HL-60 (cell line): ENCODE data around the gene JUN.

ENCODE experiments used
- DNase-seq, 2 experiments: peaks; one replicate each; pipeline ENCODE4 v3.0.0-alpha.2; 2010 to 2020; ENCODE audit warnings: low read depth in 1 of 2, low spot score in 1 of 2
- H3K27ac ChIP-seq: fragments of 250-450 bp; sonication (Bioruptor Pico); replicated peaks from 2 replicates; pipeline ENCODE4 v1.5.1; 2020; ENCODE audit warnings: mild to moderate bottlenecking, moderate library complexity
- H3K27me3 ChIP-seq: fragments of 250-450 bp; sonication (Bioruptor Pico); 2 replicates; pipeline ENCODE4 v1.5.1; 2021; ENCODE audit warnings: mild to moderate bottlenecking, moderate library complexity; ENCODE audit not compliant: insufficient read depth, poor library complexity, severe bottlenecking
- H3K4me3 ChIP-seq: replicated peaks from 2 replicates; pipeline ENCODE4 v1.5.1; 2011; ENCODE audit warnings: mild to moderate bottlenecking, control low read depth, low read length; ENCODE audit not compliant: insufficient read depth
- CTCF ChIP-seq: IDR thresholded peaks from one replicate; pipeline ENCODE4 v1.5.1; 2011; ENCODE audit warnings: low read length, control low read depth, inconsistent platforms; ENCODE audit not compliant: insufficient read depth
- GABPA ChIP-seq: IDR thresholded peaks from 2 replicates; pipeline ENCODE4 v1.6.1; 2012; ENCODE audit warnings: low read depth
- POLR2AphosphoS5 ChIP-seq: IDR thresholded peaks from 2 replicates; pipeline ENCODE4 v1.6.1; 2012; ENCODE audit warnings: low read depth
- REST ChIP-seq: IDR thresholded peaks from 2 replicates; pipeline ENCODE4 v1.6.1; 2012; ENCODE audit warnings: low read depth; ENCODE audit not compliant: insufficient replicate concordance
- SPI1 ChIP-seq: IDR thresholded peaks from 2 replicates; pipeline ENCODE4 v1.6.1; 2012; ENCODE audit warnings: low read depth, mild to moderate bottlenecking, borderline replicate concordance

The JUN gene

GRCh38 chr1:58789996-58790660 is 6.3 kb upstream of the JUN start:
- TF ChIP-seq POLR2AphosphoS5, result no peak
- TF ChIP-seq REST, result no peak
- TF ChIP-seq CTCF, result no peak
- TF ChIP-seq SPI1, result no peak
- no peak for TF ChIP-seq GABPA
- no peak for DNase-seq
- Histone ChIP-seq H3K27me3 (no peaks in the 10 kb centered on the region), H3K27ac (no peak overlapping the region), H3K4me3 (no peak overlapping the region)

GRCh38 chr1:58789322-58789856 is 5.5 kb upstream of the JUN start:
- no peak overlapping the region for H3K4me3 ChIP-seq
- TF ChIP-seq POLR2AphosphoS5 (no peak), GABPA (no peak), CTCF (no peak), SPI1 (no peak), REST (no peak)
- H3K27ac ChIP-seq, result no peak overlapping the region
- no peak for DNase-seq
- peaks cover 2% of the 10 kb centered on the region for H3K27me3 ChIP-seq

GRCh38 chr1:58788259-58788658 is 4.4 kb upstream of the JUN start:
- TF ChIP-seq CTCF, result no peak
- TF ChIP-seq REST, result no peak
- no peak for TF ChIP-seq POLR2AphosphoS5
- no peak for TF ChIP-seq SPI1
- TF ChIP-seq GABPA, result no peak

More at GRCh38 chr1:58788259-58788658, 4.4 kb upstream of the JUN start:
- DNase-seq, result no peak
- H3K27ac ChIP-seq, result no peak overlapping the region
- H3K27me3 ChIP-seq, result peaks cover 5% of the 10 kb centered on the region
- H3K4me3 ChIP-seq, result no peak overlapping the region
